OCI-LY3 (cell line): Measurements from ENCODE around the gene SLC35F3.

Source experiments
- H2AFZ ChIP-seq: fragments of 200-600, 300-600 bp; shearing (Covaris generic); 2 replicates; pipeline ENCODE4 v1.6.0; 2014; ENCODE audit warnings: antibody characterized with exemption, low read depth, low read length
- H3K27ac ChIP-seq: fragments of 200-600, 300-600 bp; sonication (generic); 2 replicates; pipeline ENCODE4 v1.5.1; 2014; ENCODE audit warnings: mild to moderate bottlenecking, low read length, moderate library complexity, mixed read lengths
- H3K27me3 ChIP-seq: fragments of 200-600, 300-600 bp; sonication (generic); 2 replicates; pipeline ENCODE4 v1.6.1; 2014; ENCODE audit warnings: low read depth, low read length, mixed read lengths
- H3K36me3 ChIP-seq: fragments of 200-600, 300-600 bp; sonication (generic); replicated peaks from 2 replicates; pipeline ENCODE3; 2014; ENCODE audit warnings: low read depth, low read length, mixed read lengths
- H3K4me1 ChIP-seq: fragments of 300-600, 200-600 bp; sonication (generic); 2 replicates; pipeline ENCODE4 v1.6.1; 2014; ENCODE audit warnings: low read length, mixed read lengths
- H3K4me2 ChIP-seq: fragments of 200-600, 300-600 bp; sonication (generic); 2 replicates; pipeline ENCODE4 v1.6.1; 2014; ENCODE audit warnings: low read length, mixed read lengths
- H3K4me3 ChIP-seq: fragments of 300-600, 200-600 bp; sonication (generic); 2 replicates; pipeline ENCODE4 v1.5.1; 2014; ENCODE audit warnings: antibody characterized with exemption, mild to moderate bottlenecking, low read length, moderate library complexity
- H3K79me2 ChIP-seq: fragments of 300-600, 200-600 bp; shearing (Covaris generic); 2 replicates; pipeline ENCODE4 v1.6.1; 2014; ENCODE audit warnings: mild to moderate bottlenecking, low read length, mixed read lengths
- H3K9ac ChIP-seq: fragments of 300-600, 200-600 bp; shearing (Covaris generic); 2 replicates; pipeline ENCODE4 v1.6.0; 2014; ENCODE audit warnings: mild to moderate bottlenecking, low read length, moderate library complexity
- H3K9me3 ChIP-seq: fragments of 200-600, 300-600 bp; shearing (Covaris generic); 2 replicates; pipeline ENCODE4 v1.6.1; 2014; ENCODE audit warnings: low read length, mixed read lengths; ENCODE audit not compliant: insufficient read depth
- H4K20me1 ChIP-seq: fragments of 200-600, 300-600 bp; sonication (generic); 2 replicates; pipeline ENCODE4 v1.6.1; 2016; ENCODE audit warnings: low read length, mixed read lengths; ENCODE audit not compliant: insufficient read depth
- CTCF ChIP-seq: fragments of 200-600, 300-600 bp; sonication (generic); IDR thresholded peaks from 2 replicates; pipeline ENCODE4 v1.5.1; 2014; ENCODE audit warnings: antibody characterized with exemption, low read length, low read depth
- EZH2phosphoT487 ChIP-seq: fragments of 200-600 bp; shearing (Covaris generic); IDR thresholded peaks from 2 replicates; pipeline ENCODE4 v1.6.1; 2018; ENCODE audit warnings: antibody characterized with exemption, mixed run types, low read depth

SLC35F3 gene

GRCh38 chr1:234264832-234265231, 360.4 kb downstream of the SLC35F3 start:
- H3K27me3 ChIP-seq = no peaks in the 10 kb centered on the region
- no peak overlapping the region for H3K9ac ChIP-seq
- H3K4me2 ChIP-seq = no peak overlapping the region
- H3K27ac ChIP-seq = no peak overlapping the region
- H3K4me3 ChIP-seq = no peak overlapping the region
- H3K4me1 ChIP-seq = peaks cover 24% of the 10 kb centered on the region
- H3K36me3 ChIP-seq = peaks cover 4% of the 10 kb centered on the region
- no peak for TF ChIP-seq CTCF
- TF ChIP-seq EZH2phosphoT487 = no peak
- no peak overlapping the region for H2AFZ ChIP-seq
- no peaks in the 10 kb centered on the region for H4K20me1 ChIP-seq
- H3K79me2 ChIP-seq = no peaks in the 10 kb centered on the region
- peaks cover 4% of the 10 kb centered on the region for H3K9me3 ChIP-seq

GRCh38 chr1:234265321-234265720, 360.8 kb downstream of the SLC35F3 start:
- no peak overlapping the region for H3K9ac ChIP-seq
- H3K4me3 ChIP-seq = no peak overlapping the region
- no peaks in the 10 kb centered on the region for H3K79me2 ChIP-seq
- H2AFZ ChIP-seq = no peak overlapping the region
- H3K4me2 ChIP-seq = no peak overlapping the region
- no peak overlapping the region for H3K27ac ChIP-seq
- TF ChIP-seq EZH2phosphoT487 = no peak
- no peak for TF ChIP-seq CTCF
- peaks cover 4% of the 10 kb centered on the region for H3K9me3 ChIP-seq
- no peaks in the 10 kb centered on the region for H4K20me1 ChIP-seq
- peaks cover 25% of the 10 kb centered on the region for H3K4me1 ChIP-seq
- peaks cover 4% of the 10 kb centered on the region for H3K36me3 ChIP-seq
- no peaks in the 10 kb centered on the region for H3K27me3 ChIP-seq

GRCh38 chr1:234265861-234266260, 361.4 kb downstream of the SLC35F3 start:
- Histone ChIP-seq H3K4me1 (peaks cover 25% of the 10 kb centered on the region), H3K9ac (no peak overlapping the region), H3K27me3 (no peaks in the 10 kb centered on the region), H3K4me3 (no peak overlapping the region), H4K20me1 (no peaks in the 10 kb centered on the region), H3K27ac (no peak overlapping the region), H2AFZ (no peak overlapping the region), H3K9me3 (peaks cover 4% of the 10 kb centered on the region), H3K36me3 (peaks cover 4% of the 10 kb centered on the region), H3K79me2 (no peaks in the 10 kb centered on the region), H3K4me2 (no peak overlapping the region)
- TF ChIP-seq EZH2phosphoT487 = no peak
- TF ChIP-seq CTCF = no peak

GRCh38 chr1:234270093-234270492, 365.6 kb downstream of the SLC35F3 start:
- peak overlapping the region; percentile 34; the same call in 1 of the 2 replicates for H3K9ac ChIP-seq
- peaks cover 27% of the 10 kb centered on the region for H3K27me3 ChIP-seq
- no peak for TF ChIP-seq EZH2phosphoT487
- TF ChIP-seq CTCF = no peak
- H3K4me1 ChIP-seq = peaks cover 38% of the 10 kb centered on the region
- H3K36me3 ChIP-seq = peaks cover 4% of the 10 kb centered on the region
- no peaks in the 10 kb centered on the region for H4K20me1 ChIP-seq
- H3K79me2 ChIP-seq = no peaks in the 10 kb centered on the region
- H2AFZ ChIP-seq = no peak overlapping the region
- H3K4me3 ChIP-seq = peak overlapping the region; percentile 46
- H3K27ac ChIP-seq = peak overlapping the region; percentile 81
- H3K4me2 ChIP-seq = peak overlapping the region; percentile 67
- H3K9me3 ChIP-seq = peaks cover 4% of the 10 kb centered on the region
